Nephron progenitor cell (in vitro differentiated cells): ENCODE results near the gene NLRP3.
"Not testable (repeated sequence)": the region's sequence is repeated elsewhere in the genome, so short reads cannot be mapped to it uniquely, and the experiment has no call there.

ENCODE experiments used
- DNase-seq: peaks from one replicate; pipeline ENCODE4 v3.0.0; 2021
- H3K27ac Mint-ChIP-seq: 2 replicates; pipeline ENCODE4 v1.8.0; 2021; ENCODE audit warnings: mild to moderate bottlenecking, moderate library complexity, mixed read lengths
- H3K27me3 Mint-ChIP-seq: 2 replicates; pipeline ENCODE4 v1.8.0; 2021; ENCODE audit warnings: mild to moderate bottlenecking, low read depth, mixed read lengths; ENCODE audit not compliant: poor library complexity
- H3K36me3 Mint-ChIP-seq: 2 replicates; pipeline ENCODE4 v1.8.0; 2021; ENCODE audit warnings: low read depth, mixed read lengths
- H3K4me1 Mint-ChIP-seq: 2 replicates; pipeline ENCODE4 v1.8.0; 2021; ENCODE audit warnings: mixed read lengths
- H3K4me3 Mint-ChIP-seq: 2 replicates; pipeline ENCODE4 v1.8.0; 2021; ENCODE audit warnings: mild to moderate bottlenecking, moderate library complexity, mixed read lengths
- H3K9me3 Mint-ChIP-seq: 2 replicates; pipeline ENCODE4 v1.8.0; 2021; ENCODE audit warnings: mild to moderate bottlenecking, moderate library complexity, mixed read lengths
- CTCF ChIP-seq: fragments of 200-600 bp; sonication (generic); IDR thresholded peaks from 2 replicates; pipeline ENCODE4 v1.5.0; 2021; ENCODE audit warnings: antibody characterized with exemption

NLRP3 gene

GRCh38 chr1:247465796-247466195 is 49.8 kb downstream of the NLRP3 start:
- DNase-seq = no peak
- Mint-ChIP-seq H3K36me3 (no peaks in the 10 kb centered on the region), H3K4me3 (no peak overlapping the region), H3K9me3 (peaks cover 26% of the 10 kb centered on the region), H3K27ac (no peak overlapping the region), H3K27me3 (peaks cover 6% of the 10 kb centered on the region), H3K4me1 (no peaks in the 10 kb centered on the region)
- no peak for TF ChIP-seq CTCF

GRCh38 chr1:247467129-247467528 is 51.2 kb downstream of the NLRP3 start:
- Mint-ChIP-seq H3K27ac (no peak overlapping the region), H3K4me3 (no peak overlapping the region), H3K36me3 (no peaks in the 10 kb centered on the region), H3K4me1 (no peaks in the 10 kb centered on the region), H3K9me3 (peaks cover 20% of the 10 kb centered on the region), H3K27me3 (peaks cover 6% of the 10 kb centered on the region)
- no peak for DNase-seq
- no peak for TF ChIP-seq CTCF

- Mint-ChIP-seq H3K36me3 (no peaks in the 10 kb centered on the region), H3K27ac (peak overlapping the region; percentile 10), H3K4me1 (no peaks in the 10 kb centered on the region), H3K9me3 (peaks cover 6% of the 10 kb centered on the region), H3K27me3 (peaks cover 3% of the 10 kb centered on the region), H3K4me3 (no peak overlapping the region)
- DNase-seq = no peak
- TF ChIP-seq CTCF = no peak
Observed at GRCh38 chr1:247468481-247469140, 52.6 kb downstream of the NLRP3 start.

GRCh38 chr1:247469141-247469535 is 53.2 kb downstream of the NLRP3 start:
- Mint-ChIP-seq H3K4me1 (no peaks in the 10 kb centered on the region), H3K9me3 (peaks cover 1% of the 10 kb centered on the region), H3K27me3 (peaks cover 3% of the 10 kb centered on the region), H3K4me3 (no peak overlapping the region), H3K27ac (no peak overlapping the region), H3K36me3 (no peaks in the 10 kb centered on the region)
- DNase-seq = no peak
- TF ChIP-seq CTCF = no peak

GRCh38 chr1:247470942-247471429 is 55.0 kb downstream of the NLRP3 start:
- peaks cover 18% of the 10 kb centered on the region for H3K9me3 Mint-ChIP-seq
- not testable (repeated sequence) for H3K27me3 Mint-ChIP-seq, H3K4me1 Mint-ChIP-seq, H3K36me3 Mint-ChIP-seq, DNase-seq, H3K27ac Mint-ChIP-seq, H3K4me3 Mint-ChIP-seq

- no peak overlapping the region for H3K27ac Mint-ChIP-seq
Observed at GRCh38 chr1:247471445-247472016, 55.6 kb downstream of the NLRP3 start.

More at GRCh38 chr1:247471445-247472016, 55.6 kb downstream of the NLRP3 start:
- Mint-ChIP-seq H3K4me3 (no peak overlapping the region), H3K9me3 (peaks cover 18% of the 10 kb centered on the region), H3K4me1 (no peaks in the 10 kb centered on the region), H3K27me3 (peaks cover under 1% of the 10 kb centered on the region), H3K36me3 (no peaks in the 10 kb centered on the region)
- DNase-seq = no peak
- no peak for TF ChIP-seq CTCF
